NCI-H510A treated with DMSO at 0.1 percent for 48 hours (cell line): ENCODE data around the gene TK1.

Experiments
- DNase-seq: peaks from one replicate; lab custom pipeline; 2025; lab: John Stamatoyannopoulos, UW

Gene TK1

DNA sequence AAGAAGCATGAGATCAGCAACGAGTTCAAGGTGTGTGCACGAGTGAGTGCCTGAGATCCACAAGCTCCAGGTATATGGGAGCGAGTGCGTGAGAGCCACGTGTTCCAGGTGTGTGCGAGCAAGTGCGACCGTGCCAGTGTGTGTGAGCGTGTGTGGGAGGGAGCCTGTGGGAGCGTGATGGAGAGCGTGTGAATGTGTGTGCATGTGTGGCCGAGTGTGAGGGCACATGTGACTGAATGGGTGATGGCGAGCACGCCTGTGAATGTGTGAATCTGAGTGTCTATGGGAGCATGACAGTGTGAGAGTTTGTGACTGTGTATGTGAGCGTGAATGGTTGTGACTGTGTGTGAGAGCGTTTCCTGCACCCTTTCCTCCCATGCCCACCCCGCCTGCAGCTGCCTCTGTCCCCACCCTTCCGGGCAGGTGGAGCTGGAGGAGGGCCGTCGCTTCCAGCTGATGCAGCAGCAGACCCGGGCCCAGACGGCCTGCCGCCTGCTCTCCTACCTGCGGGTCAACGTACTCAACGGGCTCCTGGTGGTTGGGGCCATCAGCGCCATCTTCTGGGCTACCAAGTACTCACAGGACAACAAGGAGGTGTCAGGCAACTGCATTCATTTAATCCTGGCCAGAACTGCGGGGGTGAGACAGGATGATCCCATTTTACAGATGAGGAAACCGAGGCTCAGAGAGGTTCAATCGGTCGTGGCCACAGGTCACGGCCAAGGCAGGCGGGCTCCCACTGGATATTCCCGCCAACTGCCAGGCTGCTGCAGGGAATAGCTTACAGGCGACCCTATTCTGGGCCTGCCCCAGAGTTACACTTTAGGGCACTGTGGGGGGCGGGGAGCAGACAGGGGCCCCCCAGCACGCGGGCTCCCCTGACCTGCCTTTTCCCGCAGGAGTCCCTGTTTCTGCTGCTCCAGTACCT is 52.6 kb downstream of the TK1 start:
- peak; percentile 72 for DNase-seq

- DNase-seq = no peak
Observed at GRCh38 chr17:78133179-78133951, 53.5 kb downstream of the TK1 start.

- no peak for DNase-seq
Observed at GRCh38 chr17:78132767-78133178, 54.1 kb downstream of the TK1 start.

GRCh38 chr17:78132084-78132676 is 54.7 kb downstream of the TK1 start:
- DNase-seq = peak; percentile 27

GRCh38 chr17:78131172-78132083 is 55.4 kb downstream of the TK1 start:
- DNase-seq = no peak

DNA sequence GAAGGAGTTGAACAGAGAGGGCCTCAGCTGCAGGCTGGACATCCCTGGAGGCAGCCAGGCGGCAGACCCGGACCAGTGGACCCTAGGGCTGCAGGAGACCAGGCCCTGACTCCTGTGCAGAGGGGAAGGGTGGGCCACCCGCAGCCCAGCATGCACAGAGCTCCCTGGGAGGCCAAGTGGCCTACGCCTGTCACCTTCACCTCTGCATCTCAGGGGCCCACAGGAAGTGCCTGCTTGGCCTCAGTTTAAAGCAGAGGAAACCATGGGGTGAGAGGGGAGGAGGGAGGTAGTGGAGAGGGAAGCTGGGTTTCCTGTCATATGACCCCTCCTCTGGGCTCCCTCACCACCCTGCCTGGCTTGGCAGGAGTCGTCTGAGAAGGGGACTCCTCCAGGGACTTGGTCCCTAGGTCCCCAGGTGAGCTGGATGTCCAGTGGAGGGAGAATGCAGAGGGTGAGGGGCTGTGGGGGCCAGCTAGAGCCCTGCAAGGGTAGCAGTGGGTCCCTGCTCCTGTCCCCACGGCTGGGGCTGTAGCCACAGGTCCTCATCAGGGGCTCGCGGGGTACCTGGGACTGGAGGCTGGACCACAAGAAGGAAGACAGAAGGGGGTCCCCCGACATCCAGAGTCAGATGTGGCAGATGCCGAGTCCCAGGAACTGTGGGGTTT is 56.3 kb downstream of the TK1 start, which contains the start of gene TMC8:
Gene TMC8, plus strand, starts transcription at position 335 of the 665 bp plus-strand sequence. CDS start 818 bp downstream, outside the sequence.
- peak; percentile 31 for DNase-seq

- no peak for DNase-seq
Observed at GRCh38 chr17:78130090-78130436, 56.8 kb downstream of the TK1 start.

- no peak for DNase-seq
Observed at GRCh38 chr17:78129351-78130089, 57.3 kb downstream of the TK1 start.

DNA sequence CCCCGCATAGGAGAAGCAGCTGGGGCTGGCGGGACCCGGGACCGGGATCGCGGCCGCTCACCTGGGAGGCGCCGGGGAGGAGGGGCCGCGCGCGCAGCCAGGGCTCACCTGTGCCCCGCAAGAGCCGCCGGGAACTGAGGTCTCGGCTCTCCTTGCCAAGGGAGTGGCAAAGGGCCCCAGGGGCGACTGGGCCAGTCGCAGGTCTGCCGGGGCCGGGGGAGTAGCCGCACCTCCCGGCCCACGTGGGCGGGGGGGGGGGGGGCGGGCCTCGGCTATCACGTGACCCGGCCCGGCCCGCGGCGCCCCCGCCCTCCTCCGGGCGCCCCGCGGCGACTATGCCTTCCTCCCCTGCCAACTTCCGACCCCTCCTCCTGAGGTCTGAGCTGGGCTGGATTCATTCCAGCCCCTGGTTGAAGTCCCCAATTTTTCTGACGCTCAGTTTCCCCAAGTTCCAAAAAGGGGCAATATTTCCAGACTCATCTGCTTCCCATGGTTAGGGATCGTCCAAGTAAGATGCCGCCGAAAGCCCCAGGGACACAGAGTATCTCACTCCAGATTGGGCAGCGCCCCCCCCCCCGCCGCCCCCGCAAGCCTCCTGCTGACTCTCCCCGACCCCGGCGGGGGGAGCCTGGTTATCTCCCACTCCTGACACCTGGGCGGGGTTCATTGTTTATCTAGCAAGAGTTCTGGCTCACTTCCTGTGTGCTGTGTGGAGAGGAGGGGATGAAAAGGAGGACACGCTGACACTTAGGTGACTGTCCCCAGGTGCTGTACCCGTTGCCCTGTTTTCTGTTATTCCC is 58.1 kb downstream of the TK1 start, which contains the start of gene TMC6:
Gene TMC6, minus strand, starts transcription at position 205 of the 800 bp plus-strand sequence. CDS start 1,923 bp downstream, outside the sequence.
- peak; percentile 82 for DNase-seq

GRCh38 chr17:78127888-78128550 is 58.8 kb downstream of the TK1 start:
- peak; percentile 64 for DNase-seq

- no peak for DNase-seq
Observed at GRCh38 chr17:78127239-78127887, 59.5 kb downstream of the TK1 start.

- DNase-seq = no peak
Observed at GRCh38 chr17:78126895-78127238, 60.0 kb downstream of the TK1 start.

- no peak for DNase-seq
Observed at GRCh38 chr17:78125976-78126894, 60.6 kb downstream of the TK1 start.

- DNase-seq = no peak
Observed at GRCh38 chr17:78125138-78125913, 61.5 kb downstream of the TK1 start.

DNA sequence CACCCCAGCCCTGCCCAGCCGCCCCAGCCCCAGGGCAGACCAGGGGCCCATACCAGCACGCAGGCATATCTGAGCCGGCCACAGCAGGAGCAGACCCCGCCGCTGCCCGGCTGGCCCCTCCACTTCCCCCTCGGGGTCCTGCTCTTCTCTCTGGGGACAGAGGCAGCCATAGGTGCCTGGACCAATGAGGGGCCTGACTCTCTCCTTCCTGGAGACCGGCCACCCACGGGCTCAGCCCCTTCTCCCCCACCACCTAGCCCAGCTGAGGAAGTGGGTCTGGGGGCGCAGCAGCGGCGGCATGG is 62.1 kb downstream of the TK1 start:
- DNase-seq = no peak
